GM19395 (cell line): ENCODE data around the gene PHF20.
"Not testable (repeated sequence)": the region's sequence is repeated elsewhere in the genome, so short reads cannot be mapped to it uniquely, and the experiment has no call there.

Source experiments
- ATAC-seq: cut with Tn5 transposase; IDR thresholded peaks from one replicate; pipeline ENCODE4 v1.9.1; 2021; ENCODE audit warnings: mild to moderate bottlenecking, moderate library complexity; ENCODE audit not compliant: unreplicated experiment

Gene PHF20

GRCh38 chr20:35773154-35773751 is 1.4 kb downstream of the PHF20 start:
- ATAC-seq = no peak

GRCh38 chr20:35774391-35774790 is 2.6 kb downstream of the PHF20 start:
- ATAC-seq = no peak

GRCh38 chr20:35776513-35777101 is 4.8 kb downstream of the PHF20 start:
- no peak for ATAC-seq

- ATAC-seq = not testable (repeated sequence)
Measured at GRCh38 chr20:35783811-35784210, 12.0 kb downstream of the PHF20 start.

- not testable (repeated sequence) for ATAC-seq
Measured at GRCh38 chr20:35785541-35785940, 13.7 kb downstream of the PHF20 start.

- ATAC-seq = no peak
Measured at GRCh38 chr20:35788796-35789195, 17.0 kb downstream of the PHF20 start.

- ATAC-seq = no peak
Measured at GRCh38 chr20:35791097-35791496, 19.3 kb downstream of the PHF20 start.

GRCh38 chr20:35791821-35792220 is 20.0 kb downstream of the PHF20 start:
- ATAC-seq = no peak

GRCh38 chr20:35792740-35793139 is 20.9 kb downstream of the PHF20 start:
- ATAC-seq = no peak

- no peak for ATAC-seq
Measured at GRCh38 chr20:35796571-35796970, 24.8 kb downstream of the PHF20 start.

GRCh38 chr20:35801865-35802264 is 30.1 kb downstream of the PHF20 start:
- ATAC-seq = no peak

- no peak for ATAC-seq
Measured at GRCh38 chr20:35806075-35806474, 34.3 kb downstream of the PHF20 start.

GRCh38 chr20:35807877-35808276 is 36.1 kb downstream of the PHF20 start:
- ATAC-seq = no peak

- no peak for ATAC-seq
Measured at GRCh38 chr20:35820715-35821114, 48.9 kb downstream of the PHF20 start.

- no peak for ATAC-seq
Measured at GRCh38 chr20:35821807-35822242, 50.0 kb downstream of the PHF20 start.

GRCh38 chr20:35823147-35823546 is 51.3 kb downstream of the PHF20 start:
- no peak for ATAC-seq

- no peak for ATAC-seq
Measured at GRCh38 chr20:35823937-35824336, 52.1 kb downstream of the PHF20 start.

- no peak for ATAC-seq
Measured at GRCh38 chr20:35826397-35826998, 54.7 kb downstream of the PHF20 start.

GRCh38 chr20:35828434-35828833 is 56.6 kb downstream of the PHF20 start:
- ATAC-seq = no peak

GRCh38 chr20:35828916-35829315 is 57.1 kb downstream of the PHF20 start:
- no peak for ATAC-seq

- ATAC-seq = no peak
Measured at GRCh38 chr20:35830264-35830663, 58.4 kb downstream of the PHF20 start.

GRCh38 chr20:35831029-35831428 is 59.2 kb downstream of the PHF20 start:
- no peak for ATAC-seq
